ENCODE measurements around the gene CERCAM.

Gene CERCAM

GRCh38 chr9:128420651-128421481 is at the start of gene CERCAM:
TSS of gene CERCAM (plus strand) at chr9:128420857. CDS start at chr9:128420878, 21 bp downstream.
- DNase-seq (ENCODE audit: low spot score in 2 of 2), result peak; percentile 57 to 76
- Mint-ChIP-seq H3K9me3 (no peaks in the 10 kb centered on the region), H3K4me3 (peak within 1 kb of the TSS; percentile 76), H3K36me3 (no peaks in the 10 kb centered on the region), H3K4me1 (peaks cover 17% of the 10 kb centered on the region), H3K27ac (peak within 1 kb of the TSS; percentile 71)
- ATAC-seq, result peak; percentile 86

GRCh38 chr9:128371630-128372117 is 49.0 kb upstream of the CERCAM start:
- H3K4me1 Mint-ChIP-seq, result peaks cover 32% of the 10 kb centered on the region
- H3K27ac Mint-ChIP-seq, result peak overlapping the region; percentile 97
- ATAC-seq, result no peak
- peaks cover 41% of the 10 kb centered on the region for H3K36me3 Mint-ChIP-seq
- no peak for DNase-seq (ENCODE audit: low spot score in 2 of 2)
- H3K4me3 Mint-ChIP-seq, result peak overlapping the region; percentile 93
- no peaks in the 10 kb centered on the region for H3K9me3 Mint-ChIP-seq

DNA sequence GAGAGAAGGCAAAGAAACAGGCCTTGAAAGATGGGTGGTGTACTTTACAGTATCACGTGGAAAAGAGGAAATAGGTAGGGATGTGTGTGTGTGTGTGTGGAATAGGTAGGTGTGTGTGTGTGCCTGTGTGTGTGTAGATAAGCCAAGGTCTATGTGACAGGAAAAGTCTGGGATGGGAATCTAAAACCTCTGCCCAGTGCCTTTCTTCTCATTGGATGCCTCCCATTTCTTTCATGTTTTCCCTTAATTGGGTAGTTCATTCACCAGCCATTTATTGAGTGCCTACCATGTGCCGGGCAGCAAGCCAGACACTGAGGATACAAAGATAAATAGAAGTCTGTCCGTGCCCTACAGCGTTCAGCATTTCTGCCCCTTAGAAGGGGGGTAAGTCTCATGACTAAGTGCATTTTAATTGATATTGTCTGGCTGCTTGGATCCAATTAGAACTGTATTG is 48.4 kb upstream of the CERCAM start:
- peaks cover 47% of the 10 kb centered on the region for H3K36me3 Mint-ChIP-seq
- peaks cover 32% of the 10 kb centered on the region for H3K4me1 Mint-ChIP-seq
- DNase-seq (ENCODE audit: low spot score in 2 of 2) (no peak), ATAC-seq (no peak)
- no peaks in the 10 kb centered on the region for H3K9me3 Mint-ChIP-seq
- H3K27ac Mint-ChIP-seq, result peak overlapping the region; percentile 97
- H3K4me3 Mint-ChIP-seq, result peak overlapping the region; percentile 93

GRCh38 chr9:128372784-128373183 is 47.9 kb upstream of the CERCAM start:
- Mint-ChIP-seq H3K27ac (peak overlapping the region; percentile 24), H3K9me3 (no peaks in the 10 kb centered on the region), H3K4me1 (peaks cover 32% of the 10 kb centered on the region), H3K36me3 (peaks cover 50% of the 10 kb centered on the region), H3K4me3 (peak overlapping the region; percentile 93)
- DNase-seq (ENCODE audit: low spot score in 2 of 2) (no peak), ATAC-seq (no peak)

GRCh38 chr9:128374221-128374675 is 46.4 kb upstream of the CERCAM start:
- no peaks in the 10 kb centered on the region for H3K9me3 Mint-ChIP-seq
- no peak overlapping the region for H3K27ac Mint-ChIP-seq
- peaks cover 32% of the 10 kb centered on the region for H3K4me1 Mint-ChIP-seq
- H3K4me3 Mint-ChIP-seq, result no peak overlapping the region
- ATAC-seq (no peak), DNase-seq (ENCODE audit: low spot score in 2 of 2) (no peak)
- peaks cover 64% of the 10 kb centered on the region for H3K36me3 Mint-ChIP-seq

GRCh38 chr9:128375865-128376264 is 44.8 kb upstream of the CERCAM start:
- no peak overlapping the region for H3K4me3 Mint-ChIP-seq
- H3K27ac Mint-ChIP-seq, result peak overlapping the region; percentile 50
- ATAC-seq (no peak), DNase-seq (ENCODE audit: low spot score in 2 of 2) (no peak)
- H3K4me1 Mint-ChIP-seq, result peaks cover 23% of the 10 kb centered on the region
- H3K36me3 Mint-ChIP-seq, result peaks cover 72% of the 10 kb centered on the region
- no peaks in the 10 kb centered on the region for H3K9me3 Mint-ChIP-seq

GRCh38 chr9:128382261-128382660 is 38.4 kb upstream of the CERCAM start:
- Mint-ChIP-seq H3K27ac (no peak overlapping the region), H3K4me3 (no peak overlapping the region), H3K4me1 (no peaks in the 10 kb centered on the region), H3K36me3 (peaks cover 63% of the 10 kb centered on the region), H3K9me3 (no peaks in the 10 kb centered on the region)
- ATAC-seq (no peak), DNase-seq (ENCODE audit: low spot score in 2 of 2) (no peak)

- ATAC-seq (no peak), DNase-seq (ENCODE audit: low spot score in 2 of 2) (no peak)
- Mint-ChIP-seq H3K36me3 (peaks cover 64% of the 10 kb centered on the region), H3K4me3 (no peak overlapping the region), H3K9me3 (no peaks in the 10 kb centered on the region), H3K4me1 (no peaks in the 10 kb centered on the region), H3K27ac (no peak overlapping the region)
These were observed 37.5 kb upstream of the CERCAM start for GRCh38 chr9:128383007-128383753.

DNA sequence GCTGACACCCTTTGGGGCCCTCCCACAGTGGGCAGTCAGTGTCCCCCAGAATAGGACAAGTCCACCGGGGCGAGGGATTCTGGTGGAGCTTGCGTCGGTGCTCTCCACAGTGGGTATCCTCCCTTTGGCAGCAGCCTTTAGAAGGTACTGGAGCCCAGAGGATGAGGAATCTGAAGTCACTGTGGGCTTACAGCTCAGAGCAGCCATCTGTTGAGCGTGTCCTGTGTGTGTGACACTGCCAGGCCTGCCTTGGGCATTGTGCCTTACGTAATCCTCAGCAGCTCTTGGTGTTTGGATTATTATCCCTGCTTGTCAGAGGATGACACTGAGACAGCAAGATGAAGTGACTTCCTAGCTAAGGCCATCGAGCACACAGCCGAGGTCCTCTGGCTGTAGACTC is 36.9 kb upstream of the CERCAM start:
- ATAC-seq, result no peak
- no peak for DNase-seq (ENCODE audit: low spot score in 2 of 2)
- Mint-ChIP-seq H3K9me3 (no peaks in the 10 kb centered on the region), H3K36me3 (peaks cover 61% of the 10 kb centered on the region), H3K4me1 (no peaks in the 10 kb centered on the region), H3K4me3 (no peak overlapping the region), H3K27ac (no peak overlapping the region)

- peaks cover 56% of the 10 kb centered on the region for H3K36me3 Mint-ChIP-seq
- no peak for DNase-seq (ENCODE audit: low spot score in 2 of 2)
- no peaks in the 10 kb centered on the region for H3K4me1 Mint-ChIP-seq
- no peaks in the 10 kb centered on the region for H3K9me3 Mint-ChIP-seq
- H3K27ac Mint-ChIP-seq, result peak overlapping the region; percentile 17
- ATAC-seq, result no peak
- no peak overlapping the region for H3K4me3 Mint-ChIP-seq
These were observed 35.7 kb upstream of the CERCAM start for GRCh38 chr9:128384801-128385495.

DNA sequence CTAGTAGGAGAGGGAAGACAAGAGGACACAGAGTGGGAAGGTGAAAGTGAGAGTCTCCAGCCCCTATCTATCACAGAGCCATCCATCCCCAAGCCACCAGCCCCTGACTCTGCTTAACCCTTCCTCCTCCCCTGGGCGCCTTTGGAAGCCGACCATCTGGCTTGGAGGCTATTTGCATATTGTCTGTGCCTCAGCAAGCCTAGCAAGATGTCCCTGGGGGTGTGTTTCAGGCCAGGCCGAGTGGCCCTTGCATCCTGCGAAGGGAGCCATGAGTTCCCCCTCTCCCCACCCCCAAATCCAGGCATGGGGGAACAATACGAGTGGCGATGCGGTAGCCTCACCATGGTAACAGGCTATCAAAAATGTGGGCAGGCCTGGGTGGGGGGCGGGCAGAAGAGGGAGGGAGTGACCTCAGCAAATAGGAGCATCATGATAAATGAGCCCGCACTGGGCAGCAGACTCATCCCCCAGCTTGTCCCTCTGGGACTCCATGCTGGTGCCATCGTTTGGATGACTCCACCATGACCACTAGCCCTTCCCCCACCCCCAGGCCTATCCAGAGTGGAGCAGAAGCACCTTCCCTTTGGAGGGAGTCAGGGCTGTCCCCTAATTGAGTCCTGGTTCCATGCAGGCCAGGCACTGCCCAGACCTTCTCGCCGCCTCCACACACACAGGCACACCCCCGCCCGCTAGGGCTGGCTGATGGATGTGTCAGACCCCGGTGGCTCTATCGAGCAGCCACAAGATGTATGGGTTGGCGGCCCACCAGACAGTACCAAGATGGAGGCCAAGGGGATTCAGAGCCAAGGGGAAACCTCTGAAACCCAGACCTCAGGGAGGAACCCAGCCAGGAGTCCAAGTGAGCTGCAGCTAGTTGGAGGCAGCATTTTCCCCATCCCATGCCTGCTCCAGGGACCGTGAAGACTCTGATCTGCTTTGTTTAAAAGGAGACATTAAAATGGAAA is 34.9 kb upstream of the CERCAM start:
- DNase-seq (ENCODE audit: low spot score in 2 of 2) (no peak), ATAC-seq (no peak)
- Mint-ChIP-seq H3K9me3 (no peaks in the 10 kb centered on the region), H3K4me3 (no peak overlapping the region), H3K27ac (peak overlapping the region; percentile 0), H3K4me1 (no peaks in the 10 kb centered on the region), H3K36me3 (peaks cover 50% of the 10 kb centered on the region)

- ATAC-seq (no peak), DNase-seq (ENCODE audit: low spot score in 2 of 2) (no peak)
- H3K4me3 Mint-ChIP-seq, result no peak overlapping the region
- no peak overlapping the region for H3K27ac Mint-ChIP-seq
- H3K36me3 Mint-ChIP-seq, result peaks cover 53% of the 10 kb centered on the region
- no peaks in the 10 kb centered on the region for H3K9me3 Mint-ChIP-seq
- H3K4me1 Mint-ChIP-seq, result no peaks in the 10 kb centered on the region
These were observed 32.5 kb upstream of the CERCAM start for GRCh38 chr9:128388150-128388549.

DNA sequence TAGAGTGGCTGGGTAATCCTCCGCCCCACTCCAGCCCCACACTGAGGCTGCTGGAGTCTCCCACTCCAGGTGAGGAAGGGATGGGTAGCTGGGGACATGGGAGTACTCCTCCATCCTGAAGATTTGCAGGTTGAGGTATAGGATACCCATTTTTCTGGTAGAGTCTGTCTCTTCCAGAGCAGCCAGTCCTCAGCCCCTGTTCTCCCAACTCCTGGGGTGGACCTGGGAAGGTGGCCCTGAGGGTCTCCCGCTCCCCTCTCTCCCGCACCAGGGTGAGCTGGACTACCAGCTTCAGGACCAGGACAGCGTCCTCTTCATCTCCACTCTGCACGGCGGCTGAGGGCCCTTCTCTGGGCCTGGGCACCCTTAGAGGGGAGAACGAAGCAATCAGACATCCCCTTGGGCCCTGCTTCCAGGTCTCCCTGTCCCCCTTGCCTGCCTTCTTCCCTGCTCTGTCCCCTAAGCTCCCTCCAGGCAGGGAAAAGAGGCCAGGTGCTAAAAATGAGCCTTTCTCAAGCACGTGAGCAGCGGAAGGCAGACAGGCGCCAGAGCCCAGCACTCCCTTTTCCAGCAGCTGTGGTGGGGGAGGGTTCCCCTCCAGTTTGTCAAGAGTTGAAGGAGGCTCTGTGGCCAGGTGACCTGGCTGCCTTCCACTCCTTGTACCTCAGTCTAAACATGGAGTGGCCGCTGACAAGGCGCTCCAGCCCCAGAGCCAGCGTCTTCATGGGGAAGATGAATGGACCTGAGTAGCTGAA is 31.1 kb upstream of the CERCAM start:
- H3K36me3 Mint-ChIP-seq, result peaks cover 59% of the 10 kb centered on the region
- H3K4me3 Mint-ChIP-seq, result no peak overlapping the region
- no peaks in the 10 kb centered on the region for H3K9me3 Mint-ChIP-seq
- no peak for ATAC-seq
- no peak overlapping the region for H3K27ac Mint-ChIP-seq
- peaks cover 5% of the 10 kb centered on the region for H3K4me1 Mint-ChIP-seq
- no peak for DNase-seq (ENCODE audit: low spot score in 2 of 2)

Data from stimulated activated effector memory CD8-positive, alpha-beta T cell treated with anti-CD3 and anti-CD28 coated beads, Interleukin-12 subunit alpha, Interleukin-12 subunit beta, amount 100 ng/mL, for 72 hours (primary cell).